Keratinocyte (primary cell): ENCODE results near the gene SRPX. TPM values are rescaled to one million over a fixed set of nuclear protein-coding genes. Genes with fewer than 3 reads are reported as not detected.

ENCODE experiments used
- DNase-seq: peaks from one replicate; pipeline ENCODE4 v3.0.0-alpha.2; 2011; ENCODE audit warnings: low read depth, missing footprints, low spot score
- FAIRE-seq: peaks from 2 replicates; lab custom pipeline; 2011; peaks lifted over from hg19 to GRCh38; lab: Jason Lieb, UNC
- H2AFZ ChIP-seq: 2 replicates; pipeline ENCODE4 v1.6.0; 2012; ENCODE audit warnings: low read length, control low read depth, inconsistent platforms; ENCODE audit not compliant: control insufficient read depth
- H3K27ac ChIP-seq: 2 replicates; pipeline ENCODE4 v1.5.1; 2011; ENCODE audit warnings: low read length; ENCODE audit not compliant: control insufficient read depth, insufficient read depth
- H3K27me3 ChIP-seq: 3 replicates; pipeline ENCODE4 v1.6.0; 2011; ENCODE audit warnings: low read length; ENCODE audit not compliant: control insufficient read depth, insufficient read depth; ENCODE audit errors: extremely low read depth
- H3K36me3 ChIP-seq, 2 experiments: 2 replicates in 1 of 2; 3 replicates in 1 of 2; pipeline ENCODE4 v1.5.1; 2011; ENCODE audit warnings: low read length in 2 of 2, mild to moderate bottlenecking in 1 of 2; ENCODE audit not compliant: control insufficient read depth in 2 of 2, insufficient read depth in 2 of 2; ENCODE audit errors: extremely low read depth in 1 of 2
- H3K4me1 ChIP-seq: 3 replicates; pipeline ENCODE4 v1.5.1; 2011; ENCODE audit warnings: low read length; ENCODE audit not compliant: control insufficient read depth, insufficient read depth; ENCODE audit errors: extremely low read depth
- H3K4me2 ChIP-seq: 3 replicates; pipeline ENCODE4 v1.6.0; 2011; ENCODE audit warnings: low read depth, low read length; ENCODE audit not compliant: control insufficient read depth, insufficient read depth; ENCODE audit errors: extremely low read depth
- H3K4me3 ChIP-seq, 3 experiments: fragments of 200-600 bp in 1 of 3; sonication (generic) in 1 of 3; 2 replicates in 2 of 3; 3 replicates in 1 of 3; pipeline ENCODE4 v1.5.1; 2011 to 2016; ENCODE audit warnings: low read length in 3 of 3, mild to moderate bottlenecking in 3 of 3, control low read depth in 2 of 3, inconsistent platforms in 1 of 3, low read depth in 1 of 3, mixed read lengths in 1 of 3, mixed run types in 1 of 3, moderate library complexity in 1 of 3; ENCODE audit not compliant: control insufficient read depth in 2 of 3, insufficient read depth in 2 of 3; ENCODE audit errors: extremely low read depth in 1 of 3
- H3K79me2 ChIP-seq: 2 replicates; pipeline ENCODE4 v1.6.0; 2012; ENCODE audit warnings: low read length; ENCODE audit not compliant: control insufficient read depth, insufficient read depth
- H3K9ac ChIP-seq: 3 replicates; pipeline ENCODE4 v1.6.0; 2011; ENCODE audit warnings: low read length; ENCODE audit not compliant: control insufficient read depth, insufficient read depth; ENCODE audit errors: extremely low read depth
- H3K9me1 ChIP-seq: 3 replicates; pipeline ENCODE4 v1.6.0; 2011; ENCODE audit warnings: low read length; ENCODE audit not compliant: control insufficient read depth, insufficient read depth; ENCODE audit errors: extremely low read depth
- H3K9me3 ChIP-seq: 2 replicates; pipeline ENCODE4 v1.5.1; 2012; ENCODE audit warnings: low read depth, low read length; ENCODE audit not compliant: control insufficient read depth
- H4K20me1 ChIP-seq: 3 replicates; pipeline ENCODE4 v1.6.0; 2011; ENCODE audit warnings: low read length; ENCODE audit not compliant: control insufficient read depth, insufficient read depth; ENCODE audit errors: extremely low read depth
- EZH2 ChIP-seq: IDR thresholded peaks from one replicate; pipeline ENCODE4 v1.6.1; 2012; ENCODE audit warnings: inconsistent platforms, mild to moderate bottlenecking, low read length, moderate library complexity
- dilution Hi-C: fragments of 300-500 bp; cut with MboI; formaldehyde crosslinking; loops from one replicate; pipeline ENCODE4 v1.7.0; 2020; ENCODE audit warnings: low sequenced_read_pairs; ENCODE audit not compliant: extremely low pct_ligation_motif_present
- polyA plus RNA-seq, 5 experiments: library from polyadenylated mRNA; depleted of rRNA in 3 of 5; stranded (reverse) in 3 of 5; stranded (forward) in 1 of 5; unstranded in 1 of 5; fragments of >200 nt; gene quantifications; 1 replicate in 1 of 5; 2 replicates in 3 of 5; 3 replicates in 1 of 5; pipeline versions ENCODE4 v1.2.1 to v1.2.3, GENCODE V29; 2011 to 2012; ENCODE audit warnings: missing spikeins in 2 of 5, low read depth in 1 of 5, low replicate concordance in 1 of 5
- TF ChIP-seq, protein P1 (sequence below), 3 experiments: IDR thresholded peaks in 1 of 3; conservative IDR thresholded peaks in 1 of 3; optimal IDR thresholded peaks in 1 of 3; 2 replicates in 2 of 3; 3 replicates in 1 of 3; pipeline versions ENCODE3 to v1.5.1; 2011; ENCODE audit warnings: low read length in 3 of 3, mild to moderate bottlenecking in 3 of 3, moderate library complexity in 2 of 3, control low read depth in 1 of 3, inconsistent platforms in 1 of 3; ENCODE audit not compliant: insufficient read depth in 2 of 3; ENCODE audit errors: extremely low read depth in 1 of 3

Gene SRPX
- polyA plus RNA-seq, 1 donor (not counting 4 experiments of a cell fraction or from before 2014, with no cell fraction given): 53.8 TPM

DNA sequence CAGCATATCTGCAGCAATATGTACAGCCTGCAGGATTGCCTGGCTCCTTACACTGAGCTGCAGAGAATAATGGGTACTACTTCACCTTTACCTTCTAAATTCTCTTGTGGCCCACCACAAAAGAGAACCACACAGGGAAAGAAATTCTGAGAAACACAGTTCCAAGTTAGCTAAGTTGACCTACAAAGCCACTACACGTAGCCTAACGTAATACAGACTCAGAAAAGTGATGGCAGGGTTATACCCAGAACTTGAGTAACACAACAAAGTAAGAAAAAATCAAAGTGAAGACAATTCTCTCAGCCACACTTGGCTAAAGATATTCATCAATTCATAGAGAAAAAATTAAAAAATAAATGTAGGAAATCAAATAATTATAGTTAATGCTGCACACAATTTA lies 26.4 kb upstream of the SRPX start:
- TF ChIP-seq, protein P1, sequence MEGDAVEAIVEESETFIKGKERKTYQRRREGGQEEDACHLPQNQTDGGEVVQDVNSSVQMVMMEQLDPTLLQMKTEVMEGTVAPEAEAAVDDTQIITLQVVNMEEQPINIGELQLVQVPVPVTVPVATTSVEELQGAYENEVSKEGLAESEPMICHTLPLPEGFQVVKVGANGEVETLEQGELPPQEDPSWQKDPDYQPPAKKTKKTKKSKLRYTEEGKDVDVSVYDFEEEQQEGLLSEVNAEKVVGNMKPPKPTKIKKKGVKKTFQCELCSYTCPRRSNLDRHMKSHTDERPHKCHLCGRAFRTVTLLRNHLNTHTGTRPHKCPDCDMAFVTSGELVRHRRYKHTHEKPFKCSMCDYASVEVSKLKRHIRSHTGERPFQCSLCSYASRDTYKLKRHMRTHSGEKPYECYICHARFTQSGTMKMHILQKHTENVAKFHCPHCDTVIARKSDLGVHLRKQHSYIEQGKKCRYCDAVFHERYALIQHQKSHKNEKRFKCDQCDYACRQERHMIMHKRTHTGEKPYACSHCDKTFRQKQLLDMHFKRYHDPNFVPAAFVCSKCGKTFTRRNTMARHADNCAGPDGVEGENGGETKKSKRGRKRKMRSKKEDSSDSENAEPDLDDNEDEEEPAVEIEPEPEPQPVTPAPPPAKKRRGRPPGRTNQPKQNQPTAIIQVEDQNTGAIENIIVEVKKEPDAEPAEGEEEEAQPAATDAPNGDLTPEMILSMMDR (optimal IDR thresholded peaks at IDR 0.05 in 1 of 3, IDR thresholded peaks at IDR 0.05 in 1 of 3, conservative IDR thresholded peaks at IDR 0.05 in 1 of 3; ENCODE audit: extremely low read depth in 1 of 3, insufficient read depth in 2 of 3, low read length in 3 of 3): no peak
- TF ChIP-seq EZH2: no peak
- dilution Hi-C loops: no loop called here
- no peaks in the 10 kb centered on the region for H3K36me3 ChIP-seq
- no peaks in the 10 kb centered on the region for H3K27me3 ChIP-seq
- H3K4me3 ChIP-seq: no peak overlapping the region
- no peak for FAIRE-seq
- no peak overlapping the region for H3K4me2 ChIP-seq
- no peaks in the 10 kb centered on the region for H3K79me2 ChIP-seq
- no peaks in the 10 kb centered on the region for H3K9me3 ChIP-seq
- H3K9me1 ChIP-seq: no peaks in the 10 kb centered on the region
- H2AFZ ChIP-seq: no peak overlapping the region
- no peak overlapping the region for H3K27ac ChIP-seq
- no peak for DNase-seq
- no peaks in the 10 kb centered on the region for H3K4me1 ChIP-seq
- H4K20me1 ChIP-seq: no peaks in the 10 kb centered on the region
- no peak overlapping the region for H3K9ac ChIP-seq

GRCh38 chrX:38240541-38240940 lies 19.9 kb upstream of the SRPX start:
- no peak for FAIRE-seq
- dilution Hi-C loops: no loop called here
- Histone ChIP-seq H3K9me3 (no peaks in the 10 kb centered on the region), H3K4me2 (no peak overlapping the region), H2AFZ (no peak overlapping the region), H3K4me1 (no peaks in the 10 kb centered on the region), H3K36me3 (no peaks in the 10 kb centered on the region), H3K79me2 (no peaks in the 10 kb centered on the region), H3K9me1 (no peaks in the 10 kb centered on the region), H3K27ac (no peak overlapping the region), H3K9ac (no peak overlapping the region), H3K4me3 (no peak overlapping the region), H4K20me1 (no peaks in the 10 kb centered on the region), H3K27me3 (no peaks in the 10 kb centered on the region)
- DNase-seq: no peak
- no peak for TF ChIP-seq EZH2
- TF ChIP-seq, protein P1 (optimal IDR thresholded peaks at IDR 0.05 in 1 of 3, IDR thresholded peaks at IDR 0.05 in 1 of 3, conservative IDR thresholded peaks at IDR 0.05 in 1 of 3; ENCODE audit: extremely low read depth in 1 of 3, insufficient read depth in 2 of 3, low read length in 3 of 3): no peak
